A673 (cell line): ENCODE data around the gene FKBP3. TPM values are rescaled to one million over a fixed set of nuclear protein-coding genes. Genes with fewer than 3 reads are reported as not detected.

Experiments
- BruUV-seq: library from RNA; stranded (reverse); fragments of 400-500 nt; replicated peaks from 2 replicates; lab custom pipeline; 2021; lab: Mats Ljungman, UMichigan
- CTCF ChIA-PET: fragments of 300-600 bp; sonication (Branson Sonifier 250); formaldehyde crosslinking; loops from one replicate; lab custom pipeline; 2022; ENCODE audit warnings: antibody characterized with exemption; lab: Charles Lee
- POLR2A ChIA-PET: fragments of 300-600 bp; sonication (Branson Sonifier 250); formaldehyde crosslinking; loops from one replicate; lab custom pipeline; 2022; ENCODE audit warnings: antibody characterized with exemption; ENCODE audit not compliant: low non-redundant PET; lab: Charles Lee
- DNase-seq: peaks from one replicate; pipeline ENCODE4 v3.0.0-alpha.2; 2015; ENCODE audit warnings: low spot score
- H3K27ac ChIP-seq: fragments of 200-600 bp; sonication (generic); 2 replicates; pipeline ENCODE4 v1.5.1; 2016; ENCODE audit warnings: mixed run types, low read depth, mild to moderate bottlenecking, mixed read lengths, antibody characterized with exemption, low read length; ENCODE audit not compliant: poor library complexity, severe bottlenecking
- H3K27me3 ChIP-seq: fragments of 200-600 bp; sonication (generic); replicated peaks from 2 replicates; pipeline ENCODE4 v1.6.1; 2017; ENCODE audit warnings: mixed run types, low read depth, mild to moderate bottlenecking, mixed read lengths, antibody characterized with exemption, low read length; ENCODE audit not compliant: insufficient read depth, poor library complexity
- H3K36me3 ChIP-seq: fragments of 200-600 bp; sonication (generic); 2 replicates; pipeline ENCODE4 v1.6.1; 2016; ENCODE audit warnings: mixed run types, mild to moderate bottlenecking, mixed read lengths, antibody characterized with exemption, low read length; ENCODE audit not compliant: insufficient read depth, poor library complexity, severe bottlenecking
- H3K4me1 ChIP-seq: fragments of 200-600 bp; sonication (generic); 2 replicates; pipeline ENCODE4 v1.6.1; 2017; ENCODE audit warnings: mixed run types, mild to moderate bottlenecking, mixed read lengths, antibody characterized with exemption, low read length; ENCODE audit not compliant: insufficient read depth, poor library complexity, severe bottlenecking
- H3K4me3 ChIP-seq: fragments of 200-600 bp; sonication (generic); 2 replicates; pipeline ENCODE4 v1.5.1; 2016; ENCODE audit warnings: low read depth, mixed run types, mild to moderate bottlenecking, mixed read lengths, low read length; ENCODE audit not compliant: poor library complexity, severe bottlenecking
- H3K9me3 ChIP-seq: fragments of 200-600 bp; sonication (generic); 2 replicates; pipeline ENCODE4 v1.6.1; 2016; ENCODE audit warnings: mixed run types, low read depth, mild to moderate bottlenecking, mixed read lengths, antibody characterized with exemption, low read length; ENCODE audit not compliant: poor library complexity, severe bottlenecking
- CTCF ChIP-seq: fragments of 300-800, 200-600 bp; sonication (generic); conservative IDR thresholded peaks from 2 replicates; pipeline ENCODE4 v1.5.1; 2017; ENCODE audit warnings: low read depth, mild to moderate bottlenecking, antibody characterized with exemption, low read length, moderate library complexity, mixed read lengths
- EZH2 ChIP-seq: fragments of 200-600 bp; sonication (generic); IDR thresholded peaks from 2 replicates; pipeline ENCODE4 v1.6.1; 2017; ENCODE audit warnings: borderline replicate concordance, low read depth, mild to moderate bottlenecking, mixed read lengths, antibody characterized with exemption, low read length; ENCODE audit not compliant: poor library complexity, severe bottlenecking
- intact Hi-C: fragments of 100-400 bp; cut with micrococcal nuclease; formaldehyde crosslinking; loops from one replicate; pipeline ENCODE4 v1.10.0; 2022; ENCODE audit not compliant: unreplicated experiment
- total RNA-seq: library from RNA; stranded (reverse); gene quantifications from 2 replicates; pipeline ENCODE4 v1.2.3, GENCODE V29; 2021

The FKBP3 gene
- total RNA-seq, 1 experiment from 2014 or later, result 162 TPM

GRCh38 chr14:45070215-45070614 lies 64.1 kb downstream of the FKBP3 start:
- intact Hi-C loops, result no loop called here
- CTCF ChIA-PET, result no interaction called here
- POLR2A ChIA-PET, result no interaction called here
- H3K4me1 ChIP-seq, result no peaks in the 10 kb centered on the region
- TF ChIP-seq EZH2 (no peak), CTCF (no peak)
- H3K27ac ChIP-seq, result no peak overlapping the region
- no peak overlapping the region for H3K4me3 ChIP-seq
- no peaks in the 10 kb centered on the region for H3K36me3 ChIP-seq
- BruUV-seq, result no TSS peak
- no peaks in the 10 kb centered on the region for H3K27me3 ChIP-seq
- H3K9me3 ChIP-seq, result no peaks in the 10 kb centered on the region
- DNase-seq, result no peak

GRCh38 chr14:45068396-45068795 lies 65.9 kb downstream of the FKBP3 start:
- no peaks in the 10 kb centered on the region for H3K4me1 ChIP-seq
- H3K27me3 ChIP-seq, result no peaks in the 10 kb centered on the region
- ChIA-PET POLR2A (no interaction called here), CTCF (no interaction called here)
- TF ChIP-seq CTCF (no peak), EZH2 (no peak)
- H3K4me3 ChIP-seq, result no peak overlapping the region
- H3K27ac ChIP-seq, result no peak overlapping the region
- H3K36me3 ChIP-seq, result no peaks in the 10 kb centered on the region
- DNase-seq, result no peak
- BruUV-seq, result no TSS peak
- intact Hi-C loops, result no loop called here
- no peaks in the 10 kb centered on the region for H3K9me3 ChIP-seq

- H3K4me3 ChIP-seq, result no peak overlapping the region
- no peak for DNase-seq
- H3K27ac ChIP-seq, result no peak overlapping the region
- ChIA-PET POLR2A (no interaction called here), CTCF (no interaction called here)
- no peak for TF ChIP-seq CTCF
- no TSS peak for BruUV-seq
- H3K27me3 ChIP-seq, result no peaks in the 10 kb centered on the region
- intact Hi-C loops, result no loop called here
- no peaks in the 10 kb centered on the region for H3K36me3 ChIP-seq
- no peaks in the 10 kb centered on the region for H3K9me3 ChIP-seq
- H3K4me1 ChIP-seq, result no peaks in the 10 kb centered on the region
Observed at GRCh38 chr14:45066667-45067066, 67.6 kb downstream of the FKBP3 start.
